CD4-positive, CD25-positive, alpha-beta regulatory T cell (primary cell): ENCODE data around the gene SERINC5. TPM values are rescaled to one million over a fixed set of nuclear protein-coding genes. Genes with fewer than 3 reads are reported as not detected.

ENCODE experiments used
- ATAC-seq, 2 donors: fragments of 150-1000 bp; cut with Tn5 transposase; one replicate each; pipeline ENCODE4 v1.10.0; 2021; ENCODE audit warnings: low read depth in 2 of 2, moderate number of reproducible peaks in 2 of 2, moderate library complexity in 1 of 2
- DNase-seq, 3 donors: peaks; one replicate each; pipeline versions ENCODE4 v3.0.0 to v3.0.0-alpha.2; 2012 to 2022; ENCODE audit warnings: mixed read lengths in 1 of 3
- H3K27ac ChIP-seq: one replicate; pipeline ENCODE4 v1.7.0; 2013; ENCODE audit warnings: mild to moderate bottlenecking, low read length; ENCODE audit not compliant: insufficient read depth, poor library complexity, severe bottlenecking
- H3K27me3 ChIP-seq: one replicate; pipeline ENCODE4 v1.7.0; 2013; ENCODE audit warnings: low read length; ENCODE audit not compliant: control insufficient read depth, insufficient read depth
- H3K36me3 ChIP-seq: one replicate; pipeline ENCODE4 v1.7.0; 2013; ENCODE audit warnings: mild to moderate bottlenecking, low read length, moderate library complexity; ENCODE audit not compliant: control insufficient read depth, insufficient read depth
- H3K4me1 ChIP-seq: 2 replicates; pipeline ENCODE4 v1.7.0; 2013; ENCODE audit warnings: mild to moderate bottlenecking, low read length; ENCODE audit not compliant: insufficient read depth, control insufficient read depth, poor library complexity, severe bottlenecking
- H3K4me3 ChIP-seq: one replicate; pipeline ENCODE4 v1.7.0; 2013; ENCODE audit warnings: low read depth, mild to moderate bottlenecking, low read length, moderate library complexity
- H3K9me3 ChIP-seq, 2 experiments: 1 replicate in 1 of 2; 2 replicates in 1 of 2; pipeline ENCODE4 v1.7.0; 2013; ENCODE audit warnings: low read length in 2 of 2, mild to moderate bottlenecking in 1 of 2, moderate library complexity in 1 of 2; ENCODE audit not compliant: control insufficient read depth in 2 of 2
- H3K27ac Mint-ChIP-seq, 3 donors: one replicate each; pipeline ENCODE4 v1.8.0; 2020 to 2022; ENCODE audit warnings: mild to moderate bottlenecking in 3 of 3, mixed read lengths in 3 of 3, moderate library complexity in 2 of 3
- H3K27me3 Mint-ChIP-seq: one replicate; pipeline ENCODE4 v1.8.0; 2022; ENCODE audit warnings: mild to moderate bottlenecking, mixed read lengths
- H3K36me3 Mint-ChIP-seq: one replicate; pipeline ENCODE4 v1.8.0; 2020; ENCODE audit warnings: mixed read lengths
- H3K4me1 Mint-ChIP-seq, 4 donors: one replicate each; pipeline ENCODE4 v1.8.0; 2020 to 2022; ENCODE audit warnings: mixed read lengths in 4 of 4, mild to moderate bottlenecking in 1 of 4
- H3K4me3 Mint-ChIP-seq, 4 donors: one replicate each; pipeline ENCODE4 v1.8.0; 2020 to 2022; ENCODE audit warnings: mild to moderate bottlenecking in 4 of 4, mixed read lengths in 4 of 4, moderate library complexity in 3 of 4
- H3K9me3 Mint-ChIP-seq, 7 donors: one replicate each; pipeline ENCODE4 v1.8.0; 2020 to 2022; ENCODE audit warnings: mixed read lengths in 7 of 7, mild to moderate bottlenecking in 3 of 7, moderate library complexity in 2 of 7
- polyA plus RNA-seq, 4 donors: library from polyadenylated mRNA; unstranded; fragments of 300-500 nt; fragmentation: Illumina TruSeq; gene quantifications; one replicate each; pipeline ENCODE4 v1.2.3, GENCODE V29; 2021
- total RNA-seq: library from RNA; stranded (reverse); gene quantifications from one replicate; pipeline ENCODE4 v1.2.3, GENCODE V29; 2022

Gene SERINC5
- total and polyA plus RNA-seq, 5 donors from 2014 or later, result 12.7 to 80.3 (median 16.9) TPM

DNA sequence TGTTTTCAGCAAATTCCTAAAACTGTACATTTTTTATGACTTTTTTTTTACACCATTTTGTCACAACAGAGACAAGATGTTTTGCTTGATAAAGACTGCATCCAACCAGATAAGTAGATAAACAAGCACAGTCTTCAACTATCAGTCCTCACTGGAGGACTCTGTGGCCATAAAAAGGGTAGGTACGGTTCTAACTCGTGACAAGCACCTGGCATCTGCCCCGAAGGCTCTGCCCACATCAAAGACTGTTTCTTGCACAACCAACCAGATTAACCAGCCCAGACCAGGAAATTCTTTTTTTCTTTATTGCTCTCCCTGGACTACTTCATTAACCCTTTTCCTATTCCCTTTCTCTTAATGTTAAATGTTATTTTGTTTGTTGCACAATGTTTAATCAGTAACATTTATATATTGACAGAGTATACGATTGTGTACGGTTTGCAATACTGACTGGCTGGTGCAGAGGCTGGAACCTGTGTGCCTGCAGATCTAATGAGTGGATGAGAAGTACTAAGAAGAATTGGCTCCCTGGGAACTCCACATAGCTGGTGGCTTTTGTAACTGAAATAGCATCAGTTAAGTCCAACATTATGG lies 74.1 kb downstream of the SERINC5 start:
- H3K27me3 Mint-ChIP-seq, result no peaks in the 10 kb centered on the region
- H3K9me3 Mint-ChIP-seq, result peaks cover 0 to 1% (median 0%) of the 10 kb centered on the region in 7 donors
- no peaks in the 10 kb centered on the region for H3K27me3 ChIP-seq
- peak overlapping the region; percentile 96 to 100 (median 99) for H3K27ac Mint-ChIP-seq
- DNase-seq (peak; percentile 52 to 90 (median 75)), ATAC-seq (peak; percentile 81 to 84)
- peaks cover 67% of the 10 kb centered on the region for H3K4me1 ChIP-seq
- no peaks in the 10 kb centered on the region for H3K9me3 ChIP-seq
- peak overlapping the region; percentile 65 for H3K27ac ChIP-seq
- peak overlapping the region; percentile 3 to 81 (median 64) for H3K4me3 Mint-ChIP-seq
- H3K36me3 Mint-ChIP-seq, result peaks cover 28% of the 10 kb centered on the region
- H3K36me3 ChIP-seq, result peaks cover 12% of the 10 kb centered on the region
- peak overlapping the region; percentile 27 for H3K4me3 ChIP-seq
- peaks cover 26 to 89% (median 75%) of the 10 kb centered on the region in 4 donors for H3K4me1 Mint-ChIP-seq

GRCh38 chr5:80177236-80177635 lies 78.6 kb downstream of the SERINC5 start:
- H3K27me3 Mint-ChIP-seq, result no peaks in the 10 kb centered on the region
- H3K4me1 ChIP-seq, result peaks cover 26% of the 10 kb centered on the region
- no peaks in the 10 kb centered on the region for H3K27me3 ChIP-seq
- no peak overlapping the region for H3K4me3 Mint-ChIP-seq
- peaks cover 44% of the 10 kb centered on the region for H3K36me3 ChIP-seq
- no peak overlapping the region for H3K27ac ChIP-seq
- no peaks in the 10 kb centered on the region for H3K9me3 Mint-ChIP-seq
- H3K9me3 ChIP-seq, result no peaks in the 10 kb centered on the region
- H3K4me1 Mint-ChIP-seq, result peaks cover 13 to 61% (median 44%) of the 10 kb centered on the region in 4 donors
- DNase-seq (no peak), ATAC-seq (no peak)
- H3K36me3 Mint-ChIP-seq, result peaks cover 34% of the 10 kb centered on the region
- no peak overlapping the region for H3K4me3 ChIP-seq
- peak overlapping the region in 2 of 3 donors; percentile 21 to 89 for H3K27ac Mint-ChIP-seq

DNA sequence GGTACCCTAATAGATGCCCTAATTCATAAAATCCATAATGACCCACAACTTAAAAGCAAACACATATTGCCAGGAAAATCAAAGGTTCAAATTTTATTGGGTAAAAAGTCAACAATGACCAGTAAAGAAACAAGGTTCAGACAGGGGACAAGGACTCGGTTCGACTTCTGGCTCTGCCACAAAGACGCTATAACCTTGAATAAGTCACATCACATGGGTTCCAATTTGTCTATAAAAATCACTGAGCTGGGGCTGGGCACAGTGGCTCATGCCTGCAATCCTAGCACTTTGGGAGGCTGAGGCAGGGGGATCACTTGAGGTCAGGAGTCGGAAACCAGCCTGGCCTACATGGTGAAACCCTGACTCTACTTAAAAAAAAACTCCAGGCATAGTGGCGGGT lies 80.5 kb downstream of the SERINC5 start:
- no peaks in the 10 kb centered on the region for H3K27me3 ChIP-seq

DNA sequence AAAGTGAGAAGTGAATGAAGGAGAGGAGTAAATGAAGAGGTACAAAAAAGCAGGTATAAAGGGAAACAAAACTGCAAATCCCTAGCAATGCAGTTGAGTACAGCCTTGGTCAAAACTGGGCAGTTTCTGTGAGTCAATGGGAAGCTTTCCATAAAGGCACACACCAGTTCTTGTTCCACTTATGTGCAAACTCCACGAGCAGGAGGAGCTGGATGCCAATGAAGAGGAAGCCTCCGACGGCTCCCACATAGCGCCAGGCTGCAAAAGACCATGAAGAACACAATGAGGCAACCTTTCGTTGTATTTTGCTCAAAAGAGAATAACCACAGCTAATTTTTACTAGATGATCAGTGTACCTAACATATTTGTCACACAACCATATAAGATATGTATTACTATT lies 81.1 kb downstream of the SERINC5 start:
- Mint-ChIP-seq H3K9me3 (no peaks in the 10 kb centered on the region), H3K4me3 (no peak overlapping the region), H3K4me1 (peaks cover 4 to 39% (median 28%) of the 10 kb centered on the region in 4 donors), H3K27ac (peak overlapping the region in 2 of 3 donors; percentile 74 to 76), H3K36me3 (peaks cover 48% of the 10 kb centered on the region), H3K27me3 (no peaks in the 10 kb centered on the region)
- ATAC-seq (no peak), DNase-seq (no peak)
- Histone ChIP-seq H3K27ac (no peak overlapping the region), H3K36me3 (peaks cover 60% of the 10 kb centered on the region), H3K4me1 (peaks cover 8% of the 10 kb centered on the region), H3K4me3 (no peak overlapping the region), H3K9me3 (no peaks in the 10 kb centered on the region), H3K27me3 (no peaks in the 10 kb centered on the region)

More for the DNA sequence above, 80.5 kb downstream of the SERINC5 start:
- no peak for DNase-seq
- Histone ChIP-seq H3K27ac (no peak overlapping the region), H3K9me3 (no peaks in the 10 kb centered on the region), H3K4me1 (peaks cover 10% of the 10 kb centered on the region), H3K36me3 (peaks cover 54% of the 10 kb centered on the region), H3K4me3 (no peak overlapping the region)
- no peak overlapping the region for H3K4me3 Mint-ChIP-seq
- peaks cover 42% of the 10 kb centered on the region for H3K36me3 Mint-ChIP-seq
- H3K4me1 Mint-ChIP-seq, result peaks cover 7 to 42% (median 27%) of the 10 kb centered on the region in 4 donors
- H3K27ac Mint-ChIP-seq, result peak overlapping the region in 2 of 3 donors; percentile 74 to 76
- no peaks in the 10 kb centered on the region for H3K9me3 Mint-ChIP-seq
- no peak for ATAC-seq
- H3K27me3 Mint-ChIP-seq, result no peaks in the 10 kb centered on the region

DNA sequence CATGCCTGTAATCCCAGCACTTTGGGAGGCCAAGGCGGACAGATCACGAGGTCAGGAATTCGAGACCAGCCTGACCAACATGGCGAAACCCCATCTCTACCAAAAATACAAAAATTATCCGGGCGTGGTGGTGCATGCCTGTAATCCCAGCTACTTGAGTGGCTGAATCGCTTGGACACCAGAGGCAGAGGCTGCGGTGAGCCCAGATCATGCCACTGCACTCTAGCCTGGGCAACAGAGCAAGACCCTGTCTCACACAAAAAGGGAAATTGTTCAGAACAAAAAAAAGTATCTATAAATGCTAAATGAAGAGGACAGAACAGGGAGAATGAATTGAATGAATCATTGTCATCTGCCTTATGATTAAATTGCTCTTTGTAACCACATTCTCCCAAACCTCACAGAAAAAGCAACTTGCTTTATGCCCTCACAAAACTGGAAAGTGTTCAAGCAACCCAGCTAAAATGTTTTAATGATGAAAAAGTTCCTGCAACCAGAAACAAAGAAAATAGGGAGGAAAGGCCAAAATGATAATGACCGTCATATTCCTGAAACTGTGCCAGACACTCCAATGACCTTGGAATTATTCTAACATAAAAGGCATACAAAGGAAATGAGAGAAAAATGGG lies 83.7 kb downstream of the SERINC5 start:
- Histone ChIP-seq H3K36me3 (peaks cover 61% of the 10 kb centered on the region), H3K4me1 (peaks cover 1% of the 10 kb centered on the region), H3K27me3 (no peaks in the 10 kb centered on the region), H3K9me3 (no peaks in the 10 kb centered on the region), H3K4me3 (no peak overlapping the region), H3K27ac (no peak overlapping the region)
- Mint-ChIP-seq H3K4me3 (no peak overlapping the region), H3K4me1 (peaks cover 0 to 34% (median 19%) of the 10 kb centered on the region in 4 donors), H3K27me3 (no peaks in the 10 kb centered on the region), H3K27ac (peak overlapping the region in 2 of 3 donors; percentile 38 to 97), H3K36me3 (peaks cover 60% of the 10 kb centered on the region), H3K9me3 (no peaks in the 10 kb centered on the region)
- no peak for DNase-seq
- ATAC-seq, result no peak

DNA sequence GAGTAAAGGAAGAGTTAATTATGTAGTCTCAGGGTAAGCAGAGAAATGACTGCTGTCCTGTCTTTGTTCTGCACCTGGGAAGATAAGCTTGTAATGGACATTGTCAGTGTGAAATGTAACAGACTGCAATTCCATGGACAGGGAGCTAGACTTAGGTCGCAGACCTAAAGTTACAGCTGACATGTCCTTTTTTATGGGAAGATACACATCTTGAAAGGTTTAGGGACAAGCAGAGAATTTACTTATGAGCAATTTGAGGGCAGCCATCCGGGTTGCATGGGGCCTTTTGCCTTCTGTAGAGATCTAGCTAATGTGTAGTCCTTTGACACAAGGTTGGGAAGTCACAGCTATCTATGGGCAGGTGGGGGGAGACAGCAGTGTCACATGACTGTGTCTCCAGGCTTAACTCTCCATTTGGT lies 85.7 kb downstream of the SERINC5 start:
- Mint-ChIP-seq H3K27me3 (no peaks in the 10 kb centered on the region), H3K4me1 (peaks cover 0 to 44% (median 19%) of the 10 kb centered on the region in 4 donors), H3K36me3 (peaks cover 70% of the 10 kb centered on the region), H3K27ac (peak overlapping the region in 2 of 3 donors; percentile 36 to 63), H3K4me3 (no peak overlapping the region), H3K9me3 (no peaks in the 10 kb centered on the region)
- H3K4me1 ChIP-seq, result no peaks in the 10 kb centered on the region
- H3K27me3 ChIP-seq, result no peaks in the 10 kb centered on the region
- no peaks in the 10 kb centered on the region for H3K9me3 ChIP-seq
- DNase-seq (no peak), ATAC-seq (no peak)
- peaks cover 63% of the 10 kb centered on the region for H3K36me3 ChIP-seq
- H3K27ac ChIP-seq, result no peak overlapping the region
- no peak overlapping the region for H3K4me3 ChIP-seq

DNA sequence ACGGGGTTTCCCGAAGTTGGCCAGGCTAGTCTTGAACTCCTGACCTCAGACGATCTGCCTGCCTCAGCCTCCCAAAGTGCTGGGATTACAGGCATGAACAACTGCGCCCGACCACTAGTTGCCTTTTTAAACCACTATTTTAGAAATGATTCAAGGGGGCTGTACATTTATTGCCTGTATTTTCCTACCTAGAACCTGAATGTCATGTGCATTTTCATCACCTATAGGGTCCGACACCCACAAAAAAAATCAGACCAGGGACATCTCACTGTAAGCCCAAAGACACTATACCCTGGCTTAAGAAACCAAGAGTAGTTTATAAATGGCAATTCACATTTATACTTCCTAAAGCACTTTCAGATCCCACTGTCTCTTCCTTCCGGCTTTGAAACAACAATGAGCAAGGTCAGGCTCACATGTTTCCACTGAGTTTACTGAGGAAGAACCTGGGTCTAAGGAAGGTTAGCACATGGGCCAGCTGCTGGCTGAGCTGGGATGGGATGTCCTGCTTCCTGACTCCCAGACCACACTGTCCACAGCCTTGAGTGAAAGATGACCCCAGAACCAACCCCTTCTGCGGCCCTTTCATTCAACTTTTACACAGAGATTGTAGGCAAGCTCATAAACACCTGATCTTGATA lies 87.3 kb downstream of the SERINC5 start:
- Mint-ChIP-seq H3K36me3 (peaks cover 73% of the 10 kb centered on the region), H3K9me3 (peaks cover 0 to 3% (median 0%) of the 10 kb centered on the region in 7 donors), H3K27me3 (no peaks in the 10 kb centered on the region), H3K4me1 (peaks cover 0 to 43% (median 15%) of the 10 kb centered on the region in 4 donors), H3K4me3 (no peak overlapping the region), H3K27ac (peak overlapping the region in 1 of 3 donors; percentile 35)
- H3K9me3 ChIP-seq, result no peaks in the 10 kb centered on the region
- DNase-seq, result no peak
- ATAC-seq, result no peak
- H3K27me3 ChIP-seq, result no peaks in the 10 kb centered on the region
- no peaks in the 10 kb centered on the region for H3K4me1 ChIP-seq
- H3K27ac ChIP-seq, result no peak overlapping the region
- no peak overlapping the region for H3K4me3 ChIP-seq
- peaks cover 55% of the 10 kb centered on the region for H3K36me3 ChIP-seq
